Fibroblast of lung (primary cell): Measurements from ENCODE around the gene TSGA10. TPM values are rescaled to one million over a fixed set of nuclear protein-coding genes. Genes with fewer than 3 reads are reported as not detected.
"Not testable (repeated sequence)": the region's sequence is repeated elsewhere in the genome, so short reads cannot be mapped to it uniquely, and the experiment has no call there.

Experiments
- DNase-seq, 2 donors: peaks; one replicate each; pipeline versions ENCODE4 v3.0.0 to v3.0.0-alpha.2; 2010; ENCODE audit warnings: low read depth in 2 of 2
- H2AFZ ChIP-seq: 2 replicates; pipeline ENCODE4 v1.5.1; 2012; ENCODE audit warnings: low read length, control low read depth, inconsistent platforms
- H3K27ac ChIP-seq: 2 replicates; pipeline ENCODE4 v1.5.1; 2011; ENCODE audit warnings: low read length, control low read depth; ENCODE audit not compliant: insufficient read depth
- H3K27me3 ChIP-seq: 2 replicates; pipeline ENCODE4 v1.5.1; 2011; ENCODE audit warnings: mild to moderate bottlenecking, low read length; ENCODE audit not compliant: control insufficient read depth, insufficient read depth
- H3K36me3 ChIP-seq: 2 replicates; pipeline ENCODE4 v1.5.1; 2011; ENCODE audit warnings: low read length; ENCODE audit not compliant: control insufficient read depth, insufficient read depth
- H3K4me1 ChIP-seq: 2 replicates; pipeline ENCODE4 v1.5.1; 2011; ENCODE audit warnings: low read length; ENCODE audit not compliant: control insufficient read depth, insufficient read depth; ENCODE audit errors: extremely low read depth
- H3K4me2 ChIP-seq: 2 replicates; pipeline ENCODE4 v1.5.1; 2011; ENCODE audit warnings: low read length, control low read depth; ENCODE audit not compliant: insufficient read depth; ENCODE audit errors: extremely low read depth
- H3K4me3 ChIP-seq, 4 experiments: fragments of 200-600 bp in 1 of 4; sonication (generic) in 1 of 4; replicated peaks in 1 of 4; 2 replicates each; pipeline ENCODE4 v1.5.1; 2011 to 2016; ENCODE audit warnings: low read length in 4 of 4, low read depth in 3 of 4, mild to moderate bottlenecking in 3 of 4, control low read depth in 2 of 4, inconsistent platforms in 1 of 4, mixed read lengths in 1 of 4; ENCODE audit not compliant: insufficient read depth in 1 of 4; ENCODE audit errors: control extremely low read depth in 1 of 4
- H3K79me2 ChIP-seq: 2 replicates; pipeline ENCODE4 v1.5.1; 2012; ENCODE audit warnings: mild to moderate bottlenecking, low read length, inconsistent platforms; ENCODE audit not compliant: control insufficient read depth, insufficient read depth
- H3K9ac ChIP-seq: 2 replicates; pipeline ENCODE4 v1.5.1; 2011; ENCODE audit warnings: mild to moderate bottlenecking, low read length, control low read depth; ENCODE audit not compliant: insufficient read depth
- H3K9me3 ChIP-seq: 2 replicates; pipeline ENCODE4 v1.5.1; 2012; ENCODE audit warnings: low read depth, low read length; ENCODE audit not compliant: control insufficient read depth, insufficient read depth
- H4K20me1 ChIP-seq: 2 replicates; pipeline ENCODE4 v1.5.1; 2011; ENCODE audit warnings: low read length; ENCODE audit not compliant: control insufficient read depth, insufficient read depth; ENCODE audit errors: extremely low read depth
- EZH2 ChIP-seq: IDR thresholded peaks from 2 replicates; pipeline ENCODE4 v1.5.1; 2012; ENCODE audit warnings: low read length, control low read depth, mild to moderate bottlenecking; ENCODE audit errors: missing control alignments
- polyA plus RNA-seq, 2 donors: library from polyadenylated mRNA; depleted of rRNA in 1 of 2; stranded (reverse) in 1 of 2; unstranded in 1 of 2; fragments of >200 nt; gene quantifications; 2 replicates each; pipeline ENCODE4 v1.2.1, GENCODE V29; 2011 to 2012; ENCODE audit warnings: missing spikeins in 1 of 2
- total RNA-seq: library from RNA; depleted of rRNA; stranded (reverse); fragments of >200 nt; gene quantifications from 2 replicates; pipeline ENCODE4 v1.2.1, GENCODE V29; 2014
- TF ChIP-seq, protein P1 (sequence below), 2 donors: IDR thresholded peaks in 1 of 2; conservative IDR thresholded peaks in 1 of 2; 1 replicate in 1 of 2; 2 replicates in 1 of 2; pipeline ENCODE4 v1.5.1; 2011 to 2012; ENCODE audit warnings: low read length in 2 of 2, control low read depth in 1 of 2, inconsistent platforms in 1 of 2, low read depth in 1 of 2, mild to moderate bottlenecking in 1 of 2

Gene TSGA10
- total and polyA plus RNA-seq, 2 donors (not counting 1 experiment from before 2014, with no cell fraction given), result 0.65 to 5.3 TPM

DNA sequence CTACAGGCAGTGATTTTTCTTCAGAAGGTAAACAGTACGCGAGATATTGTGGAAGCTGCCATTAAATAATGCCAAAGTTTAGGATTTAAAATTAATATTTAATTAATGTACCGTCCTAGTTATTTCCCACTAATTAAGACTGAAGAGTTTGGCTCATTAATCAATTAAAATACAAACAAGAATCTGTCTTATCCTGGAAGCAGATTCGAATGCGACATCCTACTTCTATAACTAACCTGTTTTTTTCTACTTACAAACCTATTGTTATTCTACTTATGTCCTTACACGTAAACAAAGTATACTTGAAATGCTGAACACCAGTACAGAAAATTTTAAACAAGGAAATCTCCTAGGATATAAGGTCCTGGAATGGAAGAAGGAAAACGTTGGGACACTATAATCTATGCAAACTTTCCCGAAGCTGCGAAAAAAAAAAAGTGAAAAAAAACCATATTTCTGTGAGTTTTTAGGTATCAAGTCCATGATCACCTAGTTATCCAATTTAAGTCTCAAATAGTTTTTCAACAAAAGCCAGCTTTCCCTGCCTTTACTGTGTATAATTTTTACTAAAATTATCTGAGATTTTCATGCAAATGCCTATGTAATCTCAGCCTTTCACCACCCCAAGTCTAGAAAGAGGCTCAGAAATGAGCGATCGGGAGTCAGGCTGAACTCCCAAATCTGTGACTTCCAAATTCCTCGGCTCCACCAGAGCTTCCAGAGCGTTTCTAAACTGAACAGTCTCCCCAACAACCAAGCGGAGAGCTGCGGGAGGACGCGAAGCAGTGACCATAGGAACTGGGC is 14.5 kb downstream of the TSGA10 start:
- Histone ChIP-seq H3K79me2 (no peaks in the 10 kb centered on the region), H2AFZ (peak overlapping the region; percentile 87), H3K4me1 (peaks cover 2% of the 10 kb centered on the region), H3K27me3 (no peaks in the 10 kb centered on the region), H3K4me3 (peak overlapping the region; percentile 63 to 91 (median 74)), H3K9me3 (no peaks in the 10 kb centered on the region), H3K9ac (peak overlapping the region; percentile 37), H3K36me3 (no peaks in the 10 kb centered on the region), H4K20me1 (no peaks in the 10 kb centered on the region), H3K27ac (no peak overlapping the region), H3K4me2 (peak overlapping the region; percentile 85)
- DNase-seq, result peak in 1 of 2 donors; percentile 23
- TF ChIP-seq EZH2, result no peak
- TF ChIP-seq, protein P1, sequence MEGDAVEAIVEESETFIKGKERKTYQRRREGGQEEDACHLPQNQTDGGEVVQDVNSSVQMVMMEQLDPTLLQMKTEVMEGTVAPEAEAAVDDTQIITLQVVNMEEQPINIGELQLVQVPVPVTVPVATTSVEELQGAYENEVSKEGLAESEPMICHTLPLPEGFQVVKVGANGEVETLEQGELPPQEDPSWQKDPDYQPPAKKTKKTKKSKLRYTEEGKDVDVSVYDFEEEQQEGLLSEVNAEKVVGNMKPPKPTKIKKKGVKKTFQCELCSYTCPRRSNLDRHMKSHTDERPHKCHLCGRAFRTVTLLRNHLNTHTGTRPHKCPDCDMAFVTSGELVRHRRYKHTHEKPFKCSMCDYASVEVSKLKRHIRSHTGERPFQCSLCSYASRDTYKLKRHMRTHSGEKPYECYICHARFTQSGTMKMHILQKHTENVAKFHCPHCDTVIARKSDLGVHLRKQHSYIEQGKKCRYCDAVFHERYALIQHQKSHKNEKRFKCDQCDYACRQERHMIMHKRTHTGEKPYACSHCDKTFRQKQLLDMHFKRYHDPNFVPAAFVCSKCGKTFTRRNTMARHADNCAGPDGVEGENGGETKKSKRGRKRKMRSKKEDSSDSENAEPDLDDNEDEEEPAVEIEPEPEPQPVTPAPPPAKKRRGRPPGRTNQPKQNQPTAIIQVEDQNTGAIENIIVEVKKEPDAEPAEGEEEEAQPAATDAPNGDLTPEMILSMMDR (conservative IDR thresholded peaks at IDR 0.05 in 1 of 2, IDR thresholded peaks at IDR 0.05 in 1 of 2; ENCODE audit: low read depth in 1 of 2, low read length in 2 of 2), result no peak

DNA sequence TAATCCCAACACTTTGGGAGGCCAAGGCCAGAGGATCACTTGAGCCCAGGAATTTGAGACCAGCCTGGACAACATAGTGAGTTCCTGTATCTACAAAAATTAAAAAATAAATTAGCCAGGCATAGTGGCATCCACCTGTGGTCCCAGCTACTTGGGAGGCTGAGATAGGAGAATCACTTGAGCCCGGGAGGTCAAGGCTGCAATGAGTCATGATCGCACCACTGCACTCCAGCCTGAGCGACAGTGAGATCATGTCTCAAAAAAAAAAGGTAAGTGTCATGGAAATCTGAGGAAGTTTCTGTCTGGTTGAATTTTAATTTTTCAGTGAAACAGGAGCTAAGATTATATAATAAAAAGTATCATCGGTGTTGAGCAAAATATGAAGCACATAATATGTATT is 15.7 kb downstream of the TSGA10 start:
- Histone ChIP-seq H3K27me3 (no peaks in the 10 kb centered on the region), H3K9ac (no peak overlapping the region), H3K9me3 (no peaks in the 10 kb centered on the region), H3K4me1 (peaks cover 2% of the 10 kb centered on the region), H3K27ac (no peak overlapping the region), H3K36me3 (no peaks in the 10 kb centered on the region), H3K79me2 (no peaks in the 10 kb centered on the region), H3K4me2 (no peak overlapping the region), H4K20me1 (no peaks in the 10 kb centered on the region), H3K4me3 (no peak overlapping the region), H2AFZ (no peak overlapping the region)
- TF ChIP-seq, protein P1 (conservative IDR thresholded peaks at IDR 0.05 in 1 of 2, IDR thresholded peaks at IDR 0.05 in 1 of 2; ENCODE audit: low read depth in 1 of 2, low read length in 2 of 2), result no peak
- TF ChIP-seq EZH2, result no peak
- no peak for DNase-seq

DNA sequence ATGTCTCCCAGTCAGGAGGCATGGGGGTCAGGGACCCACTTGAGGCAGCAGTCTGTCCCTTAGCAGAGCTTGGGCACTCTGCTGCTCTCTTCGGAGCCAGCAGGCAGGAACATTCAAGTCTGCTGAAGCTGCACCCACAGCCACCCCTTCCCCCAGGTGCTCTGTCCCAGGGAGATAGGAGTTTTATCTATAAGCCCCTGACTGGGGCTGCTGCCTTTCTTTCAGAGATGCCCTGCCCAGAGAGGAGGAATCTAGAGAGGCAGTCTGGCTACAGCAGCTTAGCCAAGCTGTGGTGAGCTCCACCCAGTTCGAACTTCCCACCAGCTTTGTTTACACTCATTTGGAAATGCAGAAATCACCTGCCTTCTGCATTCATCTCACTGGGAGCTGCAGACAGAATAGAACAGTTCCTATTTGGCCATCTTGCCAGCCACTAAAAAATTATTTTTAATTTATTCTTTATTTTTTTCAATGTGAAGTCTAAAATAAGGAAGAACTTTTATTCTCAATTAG is 19.6 kb downstream of the TSGA10 start:
- not testable (repeated sequence) for H2AFZ ChIP-seq, H3K79me2 ChIP-seq, H3K9ac ChIP-seq, DNase-seq, H3K4me1 ChIP-seq, H3K4me3 ChIP-seq, H3K27ac ChIP-seq, H3K4me2 ChIP-seq, H4K20me1 ChIP-seq, H3K36me3 ChIP-seq, H3K9me3 ChIP-seq, H3K27me3 ChIP-seq
